ENCODE data around the gene SNTG2. TPM values are rescaled to one million over a fixed set of nuclear protein-coding genes. Genes with fewer than 3 reads are reported as not detected.

The SNTG2 gene
- total RNA-seq, 2 experiments from 2014 or later, result 2.5 to 3.2 TPM

DNA sequence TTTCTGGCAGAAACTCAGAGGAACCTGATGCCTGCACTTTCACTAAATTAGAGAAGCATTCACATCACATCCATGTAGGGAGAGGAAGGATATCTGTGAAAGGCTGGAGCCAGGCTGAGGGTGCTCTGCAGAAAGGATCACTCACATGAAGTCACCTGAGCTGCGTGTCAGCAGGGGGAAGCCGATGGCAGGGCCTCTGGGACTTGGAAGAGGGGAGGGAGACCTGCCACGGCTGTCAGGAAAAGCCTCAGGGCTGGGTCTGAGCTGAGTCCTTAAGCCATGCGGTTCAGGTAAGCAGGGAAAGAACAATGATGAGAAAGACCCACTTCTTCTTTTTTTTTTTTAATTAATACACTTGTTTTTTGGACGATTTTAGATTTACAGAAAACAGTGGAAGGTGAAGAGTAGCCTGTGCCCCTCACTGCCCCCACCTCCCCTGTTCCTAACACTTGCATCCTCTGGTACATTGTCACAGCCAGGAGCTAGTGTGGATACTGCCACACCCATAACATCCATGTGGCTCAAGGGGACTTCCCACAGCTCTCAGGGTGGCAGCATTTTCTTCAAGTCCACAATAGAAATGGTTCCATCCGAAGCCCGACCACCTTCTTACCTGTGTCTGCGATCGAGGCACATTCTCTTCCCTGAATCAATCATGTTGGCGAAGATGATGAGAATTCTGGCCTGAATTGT, 306.1 kb downstream of the SNTG2 start:
- ChIA-PET POLR2A (no interaction called here), CTCF (no interaction called here)
- H3K27me3 Mint-ChIP-seq, result peaks cover 3% of the 10 kb centered on the region
- H3K36me3 Mint-ChIP-seq (ENCODE audit: low read depth), result no peaks in the 10 kb centered on the region
- no peaks in the 10 kb centered on the region for H3K9me3 Mint-ChIP-seq
- H3K27ac Mint-ChIP-seq, result no peak overlapping the region
- TF ChIP-seq, protein P1, sequence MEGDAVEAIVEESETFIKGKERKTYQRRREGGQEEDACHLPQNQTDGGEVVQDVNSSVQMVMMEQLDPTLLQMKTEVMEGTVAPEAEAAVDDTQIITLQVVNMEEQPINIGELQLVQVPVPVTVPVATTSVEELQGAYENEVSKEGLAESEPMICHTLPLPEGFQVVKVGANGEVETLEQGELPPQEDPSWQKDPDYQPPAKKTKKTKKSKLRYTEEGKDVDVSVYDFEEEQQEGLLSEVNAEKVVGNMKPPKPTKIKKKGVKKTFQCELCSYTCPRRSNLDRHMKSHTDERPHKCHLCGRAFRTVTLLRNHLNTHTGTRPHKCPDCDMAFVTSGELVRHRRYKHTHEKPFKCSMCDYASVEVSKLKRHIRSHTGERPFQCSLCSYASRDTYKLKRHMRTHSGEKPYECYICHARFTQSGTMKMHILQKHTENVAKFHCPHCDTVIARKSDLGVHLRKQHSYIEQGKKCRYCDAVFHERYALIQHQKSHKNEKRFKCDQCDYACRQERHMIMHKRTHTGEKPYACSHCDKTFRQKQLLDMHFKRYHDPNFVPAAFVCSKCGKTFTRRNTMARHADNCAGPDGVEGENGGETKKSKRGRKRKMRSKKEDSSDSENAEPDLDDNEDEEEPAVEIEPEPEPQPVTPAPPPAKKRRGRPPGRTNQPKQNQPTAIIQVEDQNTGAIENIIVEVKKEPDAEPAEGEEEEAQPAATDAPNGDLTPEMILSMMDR (IDR thresholded peaks at IDR 0.05), result no peak
- ATAC-seq, result no peak
- intact Hi-C loops (cut with micrococcal nuclease), result no loop called here
- no peak overlapping the region for H3K4me3 Mint-ChIP-seq
- DNase-seq, result no peak
- no peaks in the 10 kb centered on the region for H3K4me1 Mint-ChIP-seq (ENCODE audit: low read depth)

DNA sequence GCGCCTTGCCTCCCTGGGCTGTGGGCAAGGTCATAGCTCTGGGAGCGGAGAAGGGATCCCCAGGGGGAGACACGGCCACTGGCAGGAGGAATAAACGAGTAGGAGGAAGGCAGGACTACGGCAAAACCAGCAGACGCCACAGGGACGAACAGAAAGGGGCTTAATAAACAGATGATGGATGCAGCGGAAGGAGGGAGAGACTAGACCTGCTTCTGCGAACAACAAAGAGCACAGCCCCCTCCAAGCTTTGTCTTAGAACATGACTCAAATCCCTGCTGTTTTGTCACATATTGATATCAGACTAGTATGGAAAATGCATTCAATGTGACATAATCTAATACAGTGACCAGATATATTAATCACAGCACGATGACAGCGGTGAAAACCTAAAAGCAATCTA, 306.7 kb downstream of the SNTG2 start:
- H3K36me3 Mint-ChIP-seq (ENCODE audit: low read depth), result no peaks in the 10 kb centered on the region
- H3K4me3 Mint-ChIP-seq, result no peak overlapping the region
- peaks cover 3% of the 10 kb centered on the region for H3K27me3 Mint-ChIP-seq
- intact Hi-C loops (cut with micrococcal nuclease), result no loop called here
- ChIA-PET CTCF (no interaction called here), POLR2A (no interaction called here)
- no peaks in the 10 kb centered on the region for H3K4me1 Mint-ChIP-seq (ENCODE audit: low read depth)
- no peaks in the 10 kb centered on the region for H3K9me3 Mint-ChIP-seq
- TF ChIP-seq, protein P1 (IDR thresholded peaks at IDR 0.05), result no peak
- no peak overlapping the region for H3K27ac Mint-ChIP-seq
- ATAC-seq (no peak), DNase-seq (no peak)

- H3K9me3 Mint-ChIP-seq, result no peaks in the 10 kb centered on the region
- no peak overlapping the region for H3K27ac Mint-ChIP-seq
- ATAC-seq (no peak), DNase-seq (no peak)
- TF ChIP-seq, protein P1 (IDR thresholded peaks at IDR 0.05), result no peak
- intact Hi-C loops (cut with micrococcal nuclease), result no loop called here
- ChIA-PET CTCF (no interaction called here), POLR2A (no interaction called here)
- no peaks in the 10 kb centered on the region for H3K27me3 Mint-ChIP-seq
- H3K4me3 Mint-ChIP-seq, result no peak overlapping the region
- no peaks in the 10 kb centered on the region for H3K36me3 Mint-ChIP-seq (ENCODE audit: low read depth)
- H3K4me1 Mint-ChIP-seq (ENCODE audit: low read depth), result no peaks in the 10 kb centered on the region
These were observed 309.1 kb downstream of the SNTG2 start for GRCh38 chr2:1259746-1260145.

DNA sequence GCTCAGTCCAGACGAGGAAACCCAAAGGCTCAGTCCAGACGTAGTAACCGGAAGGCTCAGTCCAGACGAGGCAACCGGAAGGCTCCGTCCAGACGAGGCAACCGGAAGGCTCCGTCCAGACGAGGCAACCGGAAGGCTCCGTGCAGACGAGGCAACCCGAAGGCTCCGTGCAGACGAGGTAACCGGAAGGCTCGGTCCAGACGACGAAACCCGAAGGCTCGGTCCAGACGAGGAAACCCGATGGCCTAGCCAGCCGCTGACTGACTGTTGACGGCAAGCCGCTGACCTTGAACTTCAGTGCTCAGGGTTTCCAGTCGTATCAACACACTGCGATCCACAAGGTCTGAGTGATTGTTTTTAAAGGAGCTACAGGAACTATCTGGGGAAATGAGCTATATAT, 312.0 kb downstream of the SNTG2 start:
- TF ChIP-seq, protein P1 (IDR thresholded peaks at IDR 0.05), result no peak
- POLR2A ChIA-PET, result no interaction called here
- Mint-ChIP-seq H3K36me3 (ENCODE audit: low read depth) (no peaks in the 10 kb centered on the region), H3K4me1 (ENCODE audit: low read depth) (no peaks in the 10 kb centered on the region), H3K27ac (no peak overlapping the region), H3K4me3 (no peak overlapping the region), H3K27me3 (no peaks in the 10 kb centered on the region), H3K9me3 (no peaks in the 10 kb centered on the region)
- DNase-seq, result no peak
- CTCF ChIA-PET, result no interaction called here
- intact Hi-C loops (cut with micrococcal nuclease), result no loop called here
- ATAC-seq, result no peak

DNA sequence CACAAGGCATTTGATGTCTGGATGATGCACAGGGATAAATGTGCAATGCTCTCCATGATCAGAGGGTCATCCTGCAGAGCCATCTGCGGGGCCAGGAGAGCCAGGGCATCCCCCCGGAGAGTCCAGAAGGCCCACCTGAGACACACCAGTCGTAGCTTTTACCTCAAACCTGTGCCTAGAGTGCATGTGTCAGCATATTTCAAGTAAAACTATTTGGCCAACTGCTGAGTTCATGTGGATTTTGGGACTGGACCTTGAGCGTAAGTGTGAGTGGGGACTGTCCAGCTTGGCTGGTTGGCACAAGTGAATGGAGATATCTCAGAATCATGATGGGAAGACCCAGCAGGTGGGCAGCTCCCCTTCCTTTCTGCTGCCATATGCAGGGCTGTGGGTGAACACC, 314.8 kb downstream of the SNTG2 start:
- intact Hi-C loops (cut with micrococcal nuclease), result no loop called here
- Mint-ChIP-seq H3K36me3 (ENCODE audit: low read depth) (no peaks in the 10 kb centered on the region), H3K27ac (no peak overlapping the region), H3K9me3 (no peaks in the 10 kb centered on the region), H3K27me3 (no peaks in the 10 kb centered on the region), H3K4me1 (ENCODE audit: low read depth) (no peaks in the 10 kb centered on the region), H3K4me3 (no peak overlapping the region)
- DNase-seq (no peak), ATAC-seq (no peak)
- ChIA-PET CTCF (no interaction called here), POLR2A (no interaction called here)
- TF ChIP-seq, protein P1 (IDR thresholded peaks at IDR 0.05), result no peak
